Hematopoietic multipotent progenitor cell treated with erythropoietin and hydrocortisone succinate and interleukin-3 and kit ligand, for 4 days (in vitro differentiated cells): Measurements from ENCODE around the gene PVRIG.
"Not testable (repeated sequence)": the region's sequence is repeated elsewhere in the genome, so short reads cannot be mapped to it uniquely, and the experiment has no call there.

Experiments
- DNase-seq: peaks from one replicate; pipeline ENCODE4 v3.0.0-alpha.2; 2015

Gene PVRIG

GRCh38 chr7:100219801-100220585 lies at the start of gene PVRIG:
TSS of gene PVRIG (plus strand) at chr7:100219949. CDS start at chr7:100219971, 22 bp downstream.
- not testable (repeated sequence) for DNase-seq

- no peak for DNase-seq
These were observed 49.5 kb upstream of the PVRIG start for GRCh38 chr7:100170101-100170897.

GRCh38 chr7:100171087-100171681 lies 48.6 kb upstream of the PVRIG start:
- no peak for DNase-seq

- no peak for DNase-seq
These were observed 47.9 kb upstream of the PVRIG start for GRCh38 chr7:100171840-100172239.

- no peak for DNase-seq
These were observed 45.8 kb upstream of the PVRIG start for GRCh38 chr7:100173806-100174495.

- DNase-seq: no peak
These were observed 45.2 kb upstream of the PVRIG start for GRCh38 chr7:100174582-100174981.

GRCh38 chr7:100175296-100175935 lies 44.3 kb upstream of the PVRIG start:
- DNase-seq: no peak

GRCh38 chr7:100176096-100177044 lies 43.4 kb upstream of the PVRIG start:
- DNase-seq: no peak

GRCh38 chr7:100177045-100178001 lies 42.4 kb upstream of the PVRIG start, which contains the start of the genes GPC2 and STAG3:
TSS of gene GPC2 (minus strand) at chr7:100177381. CDS start at chr7:100177199, 182 bp downstream.
TSS of gene STAG3 (plus strand) at chr7:100177918. CDS start at chr7:100180557, 2,639 bp downstream.
- DNase-seq: peak; percentile 98

GRCh38 chr7:100180084-100180483 lies 39.7 kb upstream of the PVRIG start:
- not testable (repeated sequence) for DNase-seq

GRCh38 chr7:100182616-100183015 lies 37.1 kb upstream of the PVRIG start:
- DNase-seq: not testable (repeated sequence)

GRCh38 chr7:100183090-100183489 lies 36.7 kb upstream of the PVRIG start:
- not testable (repeated sequence) for DNase-seq

GRCh38 chr7:100185726-100186125 lies 34.0 kb upstream of the PVRIG start:
- no peak for DNase-seq

GRCh38 chr7:100189061-100189460 lies 30.7 kb upstream of the PVRIG start:
- DNase-seq: no peak

GRCh38 chr7:100190048-100190711 lies 29.6 kb upstream of the PVRIG start:
- DNase-seq: peak; percentile 79

GRCh38 chr7:100191775-100192174 lies 28.0 kb upstream of the PVRIG start:
- no peak for DNase-seq

GRCh38 chr7:100192281-100192862 lies 27.4 kb upstream of the PVRIG start:
- not testable (repeated sequence) for DNase-seq

- no peak for DNase-seq
These were observed 26.8 kb upstream of the PVRIG start for GRCh38 chr7:100192969-100193368.

- no peak for DNase-seq
These were observed 24.5 kb upstream of the PVRIG start for GRCh38 chr7:100195222-100195621.
